Activated CD4-positive, alpha-beta T cell treated with anti-CD3 and anti-CD28 coated beads for 4 hours (primary cell): Measurements from ENCODE around the gene ARPC1A.
A peak's percentile ranks its signal among the peaks of the same experiment; 100 is the strongest.
"Not testable (repeated sequence)": the region's sequence is repeated elsewhere in the genome, so short reads cannot be mapped to it uniquely, and the experiment has no call there.

ENCODE experiments used
- DNase-seq, 2 donors: peaks; one replicate each; pipeline ENCODE4 v3.0.0-alpha.2; 2020

ARPC1A gene

DNA sequence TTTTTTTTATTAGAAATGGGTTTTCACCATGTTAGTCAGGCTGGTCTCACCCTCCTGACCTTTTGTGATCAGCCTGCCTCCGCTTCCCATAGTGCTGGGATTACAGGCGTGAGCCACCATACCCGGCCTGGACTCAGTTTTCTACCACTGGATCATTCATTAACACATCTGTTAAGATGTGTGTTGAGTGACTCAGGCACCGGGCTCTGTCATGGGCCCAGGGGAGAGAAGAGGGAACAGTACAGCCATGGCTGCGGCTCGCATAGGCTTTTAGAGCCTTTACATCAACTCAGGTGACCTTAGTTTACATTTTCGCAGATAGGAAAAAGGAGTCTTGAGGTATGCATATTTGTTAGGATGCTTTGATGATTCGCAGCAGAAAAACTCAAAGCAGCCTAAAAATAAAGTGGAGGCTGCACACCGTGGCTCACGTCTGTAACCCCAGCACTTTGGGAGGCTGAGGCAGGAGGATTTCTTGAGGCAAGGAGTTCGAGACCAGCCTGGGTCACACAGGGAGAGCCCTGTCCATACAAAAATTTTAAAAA lies 45.8 kb downstream of the ARPC1A start:
- no peak for DNase-seq

DNA sequence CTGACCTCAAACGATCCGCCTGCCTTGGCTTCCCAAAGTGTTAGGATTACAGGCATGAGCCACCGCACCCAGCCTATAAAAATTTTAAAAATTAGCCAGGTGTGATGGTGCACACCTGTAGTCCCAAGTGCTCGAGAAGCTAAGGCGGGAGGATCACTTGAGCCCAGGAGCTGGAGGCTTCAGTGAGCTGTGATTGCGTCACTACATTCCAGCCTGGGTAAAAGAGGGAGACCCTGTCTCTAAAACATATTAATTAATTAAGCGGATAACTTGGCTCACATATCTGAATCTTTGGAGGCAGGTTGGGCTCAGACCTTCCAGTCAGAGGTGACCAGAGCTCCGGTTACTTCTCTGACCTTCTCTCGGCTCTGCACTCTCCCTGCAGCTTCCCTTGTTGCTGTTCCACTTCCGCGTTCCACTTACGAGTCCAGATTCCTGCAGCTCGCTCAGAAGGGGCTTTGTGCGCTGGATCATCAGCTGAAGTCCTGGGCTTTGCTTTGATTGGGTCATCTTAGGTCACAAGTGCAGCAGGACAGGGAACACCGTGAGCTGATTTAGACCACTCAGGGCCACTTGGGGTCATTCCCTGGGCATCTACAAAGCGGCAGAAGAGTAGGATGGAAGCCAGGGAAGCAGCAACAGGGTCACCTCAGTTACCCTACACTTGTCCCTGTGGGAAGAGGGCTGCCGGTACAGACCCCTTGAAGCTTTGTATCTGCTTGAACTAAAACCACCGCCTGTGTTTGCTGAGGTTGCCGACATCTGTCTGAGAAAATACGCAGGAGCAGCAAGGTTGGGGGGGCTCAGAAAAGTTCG lies 46.8 kb downstream of the ARPC1A start:
- DNase-seq, result no peak

DNA sequence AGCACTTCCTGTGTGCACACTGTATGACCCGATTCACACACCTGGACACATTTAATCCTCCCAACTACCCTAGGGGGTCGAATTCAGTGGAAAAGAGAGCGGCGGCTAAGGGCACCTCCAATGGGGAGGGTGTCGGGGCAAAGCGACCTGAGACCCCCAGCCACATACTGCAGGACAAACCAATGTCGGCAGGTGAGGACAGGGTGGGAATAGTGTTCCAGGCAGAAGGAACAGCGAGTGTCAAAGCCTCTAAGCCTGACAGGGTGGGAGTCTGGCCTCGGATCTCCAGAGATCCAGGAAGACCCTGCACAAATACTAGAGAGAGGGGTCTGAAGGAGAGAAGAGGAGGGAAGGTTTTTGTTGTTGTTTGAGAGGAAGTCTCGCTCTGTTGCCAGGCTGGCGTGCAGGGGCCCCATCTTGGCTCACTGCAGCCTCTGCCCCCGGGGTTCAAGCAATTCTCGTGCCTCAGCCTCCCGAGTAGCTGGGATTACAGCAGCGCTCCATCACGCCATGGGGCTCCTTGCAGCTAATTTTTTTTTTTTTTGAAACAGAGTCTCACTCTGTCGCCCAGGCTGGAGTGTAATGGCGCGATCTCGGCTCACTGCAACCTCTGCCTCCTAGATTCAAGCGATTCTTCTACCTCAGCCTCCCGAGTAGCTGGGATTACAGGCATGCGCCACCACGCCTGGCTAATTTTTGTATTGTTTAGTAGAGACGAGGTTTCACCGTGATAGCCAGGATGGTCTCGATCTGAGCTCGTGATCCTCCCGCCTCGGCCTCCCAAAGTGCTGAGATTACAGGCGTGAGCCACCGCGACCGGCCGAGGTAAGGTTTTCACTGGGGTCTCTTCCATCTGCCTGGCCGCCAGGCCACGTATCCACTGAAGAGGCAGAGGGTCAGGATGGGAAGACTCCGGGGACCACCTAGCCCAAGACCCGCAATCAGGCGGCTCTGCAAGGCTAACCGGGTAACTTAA lies 47.7 kb downstream of the ARPC1A start:
- no peak for DNase-seq

DNA sequence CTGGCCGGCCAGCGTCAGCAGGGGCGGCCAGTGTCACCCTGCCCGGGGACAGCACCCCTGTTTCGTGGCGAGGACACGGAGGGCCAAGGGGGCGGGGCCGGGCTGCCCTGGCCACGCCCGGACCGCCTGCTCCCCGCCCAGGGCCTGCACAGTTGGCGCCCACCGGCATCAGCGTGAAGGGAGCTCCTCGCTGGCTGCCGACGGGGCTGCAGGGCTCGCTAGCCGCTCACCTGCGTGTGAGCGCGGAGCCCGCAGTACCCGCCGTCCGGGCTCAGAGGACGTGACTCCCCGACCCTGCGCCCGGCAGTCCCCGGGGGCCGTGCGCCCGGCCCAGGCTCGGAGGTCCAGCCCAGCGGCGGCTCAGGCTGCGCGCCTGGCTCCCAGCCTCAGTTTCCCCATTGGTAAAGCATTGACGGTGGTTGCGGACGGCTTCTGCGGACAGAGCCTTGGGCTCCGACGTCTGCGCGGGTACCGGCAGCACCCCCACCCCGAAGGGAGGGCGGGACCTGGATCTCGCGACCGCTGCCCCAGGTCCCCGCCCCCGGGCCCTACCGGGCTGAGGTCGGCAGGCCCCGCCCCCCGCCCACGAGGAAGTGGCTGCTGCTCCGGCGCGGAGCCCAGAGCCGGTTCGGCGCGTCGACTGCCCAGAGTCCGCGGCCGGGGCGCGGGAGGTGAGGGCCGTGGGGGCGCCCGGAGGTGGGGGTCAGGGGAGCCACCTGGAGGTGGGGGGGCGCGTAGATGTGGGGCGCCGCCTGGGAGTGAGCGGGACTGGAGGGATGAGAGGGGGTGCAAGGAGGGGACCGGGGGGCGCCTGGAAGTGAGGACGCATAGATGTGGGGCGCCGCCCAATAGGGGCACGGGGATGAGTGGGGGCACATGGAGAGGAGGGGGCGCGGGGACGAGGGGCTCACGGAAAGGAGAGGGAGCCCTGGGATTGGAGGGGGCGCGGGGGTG lies 48.7 kb downstream of the ARPC1A start, which contains the start of gene ARPC1B:
TSS of gene ARPC1B (plus strand) at position 620 of the 954 bp plus-strand sequence. CDS start 10,985 bp downstream, outside the sequence.
- DNase-seq, result peak; percentile 84 to 91

DNA sequence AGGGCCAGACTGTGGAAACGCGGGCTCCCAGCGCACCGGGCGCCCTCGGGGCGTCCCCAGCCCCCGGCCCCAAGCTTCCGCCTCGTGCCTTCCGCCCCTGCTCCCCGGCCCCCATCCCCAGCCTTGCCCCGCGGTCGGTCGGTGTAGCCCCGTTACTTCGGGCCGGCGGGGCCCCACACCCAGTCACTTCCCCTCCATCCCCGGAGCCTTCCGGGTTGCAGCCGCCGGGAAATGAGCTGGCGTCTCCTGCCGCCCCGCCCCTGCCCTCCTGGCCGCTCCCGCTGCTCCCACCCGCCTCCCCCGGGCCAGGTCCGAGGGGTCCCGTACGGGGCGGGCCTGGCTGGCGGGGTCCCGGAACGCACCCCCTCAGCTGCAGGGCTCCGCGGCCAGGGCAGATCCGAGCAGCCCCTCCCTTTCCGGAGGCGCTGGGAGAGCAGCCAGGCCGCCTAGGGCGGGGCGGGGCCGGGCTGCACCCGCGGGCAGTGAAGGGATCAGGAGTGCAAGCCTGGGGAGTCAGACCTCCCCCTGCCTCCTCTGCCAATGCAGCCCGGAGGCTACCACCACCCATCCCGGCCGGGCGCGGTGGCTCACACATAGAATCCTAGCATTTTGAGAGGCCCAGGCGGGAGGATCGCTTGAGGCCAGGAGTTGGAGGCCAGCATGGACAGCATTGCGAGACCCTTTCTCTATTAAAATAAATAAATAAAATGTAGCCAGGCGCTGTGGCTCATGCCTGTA lies 49.5 kb downstream of the ARPC1A start:
- DNase-seq, result peak; percentile 47 to 61

DNA sequence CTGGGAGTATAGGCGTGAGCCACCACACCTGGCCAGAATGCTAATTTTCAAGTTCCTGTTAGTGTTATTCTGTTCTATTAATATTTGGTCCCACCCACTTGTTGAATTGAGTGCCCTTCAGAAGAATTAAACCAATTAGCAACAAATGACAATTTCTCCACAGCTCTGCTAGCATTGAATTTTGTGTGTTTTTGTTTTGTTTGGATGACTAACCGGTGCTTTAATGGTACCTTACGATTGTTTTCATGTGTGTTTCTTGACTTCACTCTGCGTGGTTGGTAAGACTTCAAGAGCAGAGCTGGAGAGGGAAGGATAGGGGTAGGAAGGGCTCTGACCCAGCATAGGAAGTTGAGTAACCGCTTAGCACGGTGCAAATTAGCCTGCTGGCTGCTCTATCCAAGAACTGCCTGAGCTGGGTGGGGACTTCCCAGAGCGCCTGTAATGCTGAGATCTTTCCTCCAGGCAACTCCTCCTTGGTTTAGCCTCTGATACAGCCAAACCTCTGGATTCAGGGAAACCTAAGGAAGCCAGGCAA lies 53.4 kb downstream of the ARPC1A start:
- peak; percentile 49 to 53 for DNase-seq

DNA sequence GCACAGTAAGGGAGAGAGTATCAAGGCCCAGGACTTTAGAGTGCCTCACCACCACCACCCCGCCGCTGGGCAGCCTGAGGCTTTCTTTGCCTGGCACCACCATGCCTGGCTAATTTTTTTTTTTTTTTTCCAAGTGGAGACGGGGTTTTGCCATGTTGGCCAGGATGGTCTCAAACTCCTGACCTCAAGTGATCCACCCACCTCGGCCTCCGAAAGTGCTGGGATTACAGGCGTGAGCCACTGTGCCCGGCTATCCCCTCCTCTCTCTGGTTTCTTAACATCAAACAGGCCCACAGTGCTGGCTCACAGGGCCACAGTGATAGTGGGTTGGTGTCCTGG lies 54.0 kb downstream of the ARPC1A start:
- DNase-seq, result not testable (repeated sequence)

DNA sequence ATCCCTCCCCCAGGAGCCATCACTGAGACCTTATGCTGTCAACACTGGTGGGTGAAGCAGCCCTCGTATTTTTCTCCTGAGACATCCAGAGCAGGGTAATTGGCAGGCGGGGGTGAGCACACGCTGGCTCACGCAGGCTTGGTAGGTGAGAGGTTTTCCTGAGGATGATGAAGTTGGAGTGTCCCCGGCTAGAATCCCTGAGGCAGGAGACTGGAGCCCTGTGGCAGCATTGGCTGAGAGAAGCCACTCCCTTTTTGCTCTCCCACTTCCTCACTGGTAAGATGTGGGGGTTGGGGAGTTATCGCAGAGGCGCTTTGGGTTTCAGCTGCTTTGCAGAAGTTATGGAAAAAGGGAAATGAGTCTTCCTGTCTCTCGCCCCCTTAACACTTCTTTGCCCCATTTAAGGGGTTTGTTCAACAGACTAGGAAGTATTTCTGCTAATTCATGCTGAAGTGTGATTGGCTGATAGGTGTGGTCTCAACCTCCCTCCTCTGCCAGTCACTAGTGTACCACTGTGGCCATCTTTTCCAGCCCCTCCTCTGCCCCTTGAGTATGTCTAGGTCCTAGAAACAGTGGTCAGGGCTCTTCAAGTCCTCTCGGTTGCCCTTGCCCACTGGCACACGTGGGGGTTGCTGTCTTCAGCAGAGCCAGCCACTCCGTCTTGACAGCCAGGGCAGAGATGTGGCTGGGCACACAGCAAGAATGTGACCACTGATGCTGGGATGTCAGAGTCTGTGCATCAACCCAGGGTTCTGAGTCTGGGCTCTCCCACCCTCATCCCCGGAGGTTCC lies 54.5 kb downstream of the ARPC1A start:
- peak in 1 of 2 donors; percentile 33 for DNase-seq

DNA sequence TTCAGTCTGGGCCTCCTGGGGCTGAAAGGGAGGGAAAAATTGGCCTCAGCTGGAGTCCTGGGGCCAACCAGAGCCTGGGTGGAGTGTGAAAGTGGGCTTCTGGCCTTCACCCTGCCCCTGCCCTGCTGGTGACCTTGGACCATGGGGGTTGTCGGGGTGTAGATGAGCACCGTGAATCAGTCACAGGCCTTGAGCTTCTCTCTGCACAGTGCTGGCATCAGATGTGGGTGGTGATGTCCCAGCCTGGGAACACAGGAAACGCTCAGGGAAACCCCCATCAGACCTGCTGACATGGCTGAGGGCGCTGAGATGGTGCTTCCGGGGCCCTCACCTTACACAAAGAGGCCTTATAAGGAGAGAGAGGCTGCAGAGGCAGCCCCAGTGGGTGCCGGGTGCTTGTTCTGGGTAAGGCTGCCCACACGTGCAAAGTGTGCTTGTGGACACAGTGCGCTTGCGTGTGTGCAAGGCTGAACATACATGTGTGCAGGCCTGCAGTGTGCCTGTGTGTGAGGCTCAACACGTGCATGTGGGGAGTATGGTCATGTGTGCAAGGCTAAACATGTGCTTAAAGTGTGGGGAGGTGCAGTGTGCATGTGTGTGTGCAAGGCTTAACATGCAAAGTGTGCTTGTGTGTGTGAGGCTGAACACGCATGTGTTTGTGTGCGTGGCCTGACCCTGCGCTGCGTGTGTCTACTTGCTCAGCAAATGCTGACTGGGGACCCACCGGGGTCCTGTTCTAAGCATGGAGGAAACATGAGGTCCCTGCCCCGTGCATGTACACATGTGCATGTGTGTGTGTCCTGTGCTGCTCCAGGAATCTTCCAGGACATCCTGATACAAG lies 55.3 kb downstream of the ARPC1A start:
- peak; percentile 86 to 91 for DNase-seq

DNA sequence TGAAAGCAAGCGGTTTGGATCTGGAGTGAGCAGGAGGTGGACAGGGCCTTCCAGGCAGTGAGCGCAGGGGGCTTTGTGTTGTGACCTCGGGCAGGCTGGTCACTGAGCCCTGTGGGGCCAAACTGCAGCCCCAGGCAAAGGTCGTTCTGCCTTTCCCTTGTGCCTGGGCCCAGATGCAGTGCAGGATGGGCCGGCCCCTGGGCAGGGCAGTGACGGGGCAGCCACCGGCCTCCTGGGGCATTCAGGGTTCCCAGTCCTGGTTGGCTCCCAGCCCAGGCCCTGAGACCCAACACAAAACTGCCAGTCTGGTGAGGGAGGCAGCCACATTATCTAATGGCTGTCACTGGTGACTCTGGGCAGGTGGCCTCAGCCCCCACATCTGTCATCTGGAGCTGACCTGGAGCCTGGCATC lies 56.0 kb downstream of the ARPC1A start:
- no peak for DNase-seq

DNA sequence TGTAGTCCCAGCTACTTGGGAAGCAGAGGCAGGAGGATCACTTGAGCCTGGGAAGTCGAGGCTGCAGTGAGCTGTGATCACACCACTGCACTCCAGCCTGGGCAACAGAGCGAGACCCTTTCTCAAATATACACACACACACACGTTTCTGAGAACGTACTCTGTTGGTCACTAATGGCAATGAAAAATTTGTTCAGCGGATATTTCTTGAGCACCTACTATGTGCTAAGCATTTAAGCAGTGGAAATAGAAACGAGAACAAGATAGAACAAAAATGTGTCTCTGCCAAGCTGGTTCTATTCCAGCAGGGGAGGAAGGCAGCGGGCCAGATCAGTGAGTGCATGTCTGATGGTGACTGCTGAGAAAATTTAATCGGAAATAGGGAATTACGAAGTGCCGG lies 57.5 kb downstream of the ARPC1A start:
- no peak for DNase-seq

DNA sequence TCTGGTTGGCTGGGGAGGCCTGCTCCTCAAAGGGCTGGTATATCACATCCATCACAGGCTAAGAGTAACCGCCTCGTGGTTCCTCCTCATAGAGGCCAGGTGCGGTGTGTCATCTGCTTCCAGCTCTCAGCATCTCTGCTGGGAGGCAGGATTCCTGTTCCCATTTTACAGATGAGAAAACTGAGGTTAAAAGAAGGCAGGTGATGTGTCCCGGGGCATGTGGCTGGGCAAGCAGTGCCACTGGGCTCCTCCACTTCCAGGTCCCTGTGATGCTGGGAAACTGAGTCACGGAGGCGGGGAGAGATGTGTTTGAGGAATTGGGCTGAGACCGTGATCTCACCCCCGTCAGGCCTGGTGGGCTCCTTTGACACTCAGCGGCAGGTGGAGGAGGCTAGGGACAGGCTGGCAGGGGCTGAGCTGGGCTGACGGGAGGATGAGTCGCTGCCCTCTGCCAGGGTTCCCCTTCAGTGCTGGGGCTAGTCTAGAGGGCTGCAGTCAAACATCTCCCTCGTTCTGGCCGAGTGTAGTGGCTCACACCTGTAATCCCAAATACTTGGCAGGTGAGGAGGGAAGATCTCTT lies 58.2 kb downstream of the ARPC1A start:
- no peak for DNase-seq

DNA sequence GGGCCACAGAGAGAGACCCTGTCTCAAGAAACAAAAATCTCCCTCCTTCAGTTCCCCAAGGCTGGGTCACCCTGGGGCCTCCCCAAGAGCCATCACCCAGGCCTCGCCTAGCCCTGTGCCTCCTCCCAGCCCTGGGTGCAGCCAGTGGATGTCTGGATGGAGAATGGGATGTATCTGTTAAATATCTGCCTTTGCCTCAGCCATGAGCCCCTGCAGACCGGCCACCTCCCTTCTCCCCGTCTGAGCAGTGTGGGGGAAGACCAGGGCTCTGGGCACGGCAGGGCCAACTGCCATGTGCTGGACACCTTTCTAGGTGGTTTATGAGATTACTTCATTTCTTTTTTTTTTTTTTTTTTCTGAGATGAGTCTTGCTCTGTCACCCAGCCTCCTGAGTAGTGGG lies 58.8 kb downstream of the ARPC1A start:
- DNase-seq, result no peak

DNA sequence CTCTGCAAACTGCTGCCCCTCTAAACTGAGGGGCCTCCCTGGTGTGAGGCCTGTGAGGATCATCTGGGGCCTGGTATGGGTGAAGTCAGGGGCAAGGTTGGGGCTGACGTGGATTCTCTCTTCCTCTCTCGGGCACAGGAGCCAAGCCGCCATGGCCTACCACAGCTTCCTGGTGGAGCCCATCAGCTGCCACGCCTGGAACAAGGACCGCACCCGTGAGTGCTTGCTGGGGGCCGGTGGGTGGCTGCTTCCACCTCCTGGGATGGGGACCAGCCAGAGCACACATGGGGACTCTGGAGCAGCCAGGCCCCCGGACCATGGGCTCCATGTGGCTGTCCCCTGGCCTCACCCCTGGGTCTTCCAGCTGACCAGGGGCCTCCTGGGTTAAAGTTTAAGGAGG lies 59.9 kb downstream of the ARPC1A start:
- no peak for DNase-seq

DNA sequence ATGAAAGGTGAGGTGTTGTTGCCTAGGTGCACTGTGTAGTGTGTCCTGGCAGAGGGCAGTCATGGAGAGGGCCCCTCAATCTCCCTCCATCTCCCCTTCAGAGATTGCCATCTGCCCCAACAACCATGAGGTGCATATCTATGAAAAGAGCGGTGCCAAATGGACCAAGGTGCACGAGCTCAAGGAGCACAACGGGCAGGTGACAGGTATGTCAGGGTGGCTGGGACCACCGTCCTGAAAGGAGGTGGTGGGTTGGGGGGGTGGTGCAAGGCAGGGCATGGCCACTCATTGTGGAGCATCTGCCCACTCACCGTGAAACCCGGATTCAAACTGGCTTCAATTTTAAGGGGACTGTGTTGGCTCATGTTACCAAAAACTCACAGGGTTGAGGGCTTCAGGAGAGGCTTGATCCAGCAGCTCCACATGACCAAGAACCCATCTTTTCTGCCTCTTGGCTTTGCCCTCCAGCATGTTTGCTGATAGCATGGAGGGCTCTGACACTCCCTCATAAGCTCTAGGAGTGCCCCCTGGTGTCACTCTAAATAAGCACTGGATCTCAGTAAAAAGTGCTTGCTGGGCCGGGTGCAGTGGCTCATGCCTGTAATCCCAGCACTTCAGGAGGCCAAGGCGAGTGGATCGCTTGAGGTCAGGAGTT lies 61.0 kb downstream of the ARPC1A start:
- peak; percentile 35 to 38 for DNase-seq

DNA sequence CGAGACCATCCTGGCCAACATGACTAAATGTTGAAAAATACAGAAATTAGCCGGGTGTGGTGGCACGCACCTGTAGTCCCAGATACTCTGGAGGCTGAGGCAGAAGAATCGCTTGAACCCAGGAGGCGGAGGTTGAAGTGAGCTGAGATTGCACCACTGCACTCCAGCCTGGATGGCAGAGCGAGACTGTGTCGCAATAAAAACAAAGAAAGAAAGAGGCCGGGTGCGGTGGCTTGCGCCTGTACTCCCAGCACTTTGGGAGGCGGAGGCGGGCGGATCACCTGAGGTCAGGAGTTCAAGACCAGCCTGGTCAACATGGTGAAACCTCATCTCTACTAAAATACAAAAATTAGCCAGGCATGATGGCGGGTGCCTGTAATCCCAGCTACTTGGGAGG lies 61.5 kb downstream of the ARPC1A start:
- not testable (repeated sequence) for DNase-seq

DNA sequence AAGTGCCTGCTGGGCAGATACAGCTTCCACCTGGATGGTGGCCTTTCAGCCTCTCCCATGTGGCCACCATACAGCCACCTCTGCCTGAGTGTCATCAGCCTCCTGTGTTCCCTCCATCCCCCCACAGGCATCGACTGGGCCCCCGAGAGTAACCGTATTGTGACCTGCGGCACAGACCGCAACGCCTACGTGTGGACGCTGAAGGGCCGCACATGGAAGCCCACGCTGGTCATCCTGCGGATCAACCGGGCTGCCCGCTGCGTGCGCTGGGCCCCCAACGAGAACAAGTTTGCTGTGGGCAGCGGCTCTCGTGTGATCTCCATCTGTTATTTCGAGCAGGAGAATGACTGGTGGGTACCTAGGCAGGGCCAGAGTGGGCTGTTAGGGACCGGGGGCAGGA lies 62.2 kb downstream of the ARPC1A start:
- no peak for DNase-seq

DNA sequence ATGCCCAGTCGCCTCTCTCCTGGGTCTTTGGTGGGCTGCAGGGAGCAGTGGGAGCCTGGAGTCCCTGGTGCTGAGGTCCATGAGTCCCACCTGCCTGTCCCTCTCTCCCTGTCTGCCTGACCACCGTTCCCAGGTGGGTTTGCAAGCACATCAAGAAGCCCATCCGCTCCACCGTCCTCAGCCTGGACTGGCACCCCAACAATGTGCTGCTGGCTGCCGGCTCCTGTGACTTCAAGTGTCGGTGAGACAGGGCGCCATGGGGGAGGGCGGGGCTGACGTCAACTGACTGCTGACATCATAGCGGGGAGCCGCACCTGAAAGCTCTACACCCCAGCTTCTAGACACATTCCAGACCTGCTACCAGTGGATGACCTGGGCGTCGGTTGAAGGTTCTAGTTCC lies 64.1 kb downstream of the ARPC1A start:
- DNase-seq, result no peak
